PC-9 (cell line): Measurements from ENCODE around the gene OR9Q1. TPM values are rescaled to one million over a fixed set of nuclear protein-coding genes. Genes with fewer than 3 reads are reported as not detected.
A peak's percentile ranks its signal among the peaks of the same experiment; 100 is the strongest.

ENCODE experiments used
- BruUV-seq: library from RNA; stranded (reverse); fragments of 400-500 nt; replicated peaks from 2 replicates; lab custom pipeline; 2021; lab: Mats Ljungman, UMichigan
- CTCF ChIA-PET: fragments of 300-600 bp; sonication (Branson Sonifier 250); formaldehyde crosslinking; loops from one replicate; lab custom pipeline; 2022; ENCODE audit warnings: antibody characterized with exemption; lab: Charles Lee
- POLR2A ChIA-PET: fragments of 300-600 bp; sonication (Branson Sonifier 250); formaldehyde crosslinking; loops from one replicate; lab custom pipeline; 2022; ENCODE audit warnings: antibody characterized with exemption; ENCODE audit not compliant: unreplicated experiment; lab: Charles Lee
- DNase-seq, 2 experiments: peaks; one replicate each; pipeline versions ENCODE4 v3.0.0 to v3.0.0-alpha.2; 2015 to 2022; ENCODE audit warnings: mixed read lengths in 1 of 2
- H2AFZ ChIP-seq: fragments of 200-600 bp; sonication (generic); 2 replicates; pipeline ENCODE4 v1.8.1; 2017; ENCODE audit warnings: antibody characterized with exemption
- H3F3A ChIP-seq: fragments of 200-600 bp; sonication (generic); 2 replicates; pipeline ENCODE4 v1.8.1; 2017; ENCODE audit warnings: antibody characterized with exemption, mild to moderate bottlenecking, low read depth; ENCODE audit not compliant: insufficient read depth
- H3K27ac ChIP-seq: fragments of 200-600 bp; sonication (generic); 2 replicates; pipeline ENCODE4 v1.6.1; 2016; ENCODE audit warnings: mixed run types
- H3K27me3 ChIP-seq: fragments of 200-600 bp; sonication (generic); 2 replicates; pipeline ENCODE4 v1.6.1; 2016; ENCODE audit warnings: low read depth, mixed run types; ENCODE audit not compliant: insufficient read depth
- H3K36me3 ChIP-seq: fragments of 200-600 bp; sonication (generic); 2 replicates; pipeline ENCODE4 v1.6.1; 2016; ENCODE audit warnings: low read depth, mixed run types
- H3K4me1 ChIP-seq: fragments of 200-600 bp; sonication (generic); replicated peaks from 2 replicates; pipeline ENCODE4 v1.6.1; 2016; ENCODE audit warnings: mixed run types; ENCODE audit not compliant: insufficient read depth
- H3K4me2 ChIP-seq: fragments of 200-600 bp; sonication (generic); 2 replicates; pipeline ENCODE4 v1.6.1; 2017; ENCODE audit warnings: mixed run types
- H3K4me3 ChIP-seq: fragments of 200-600 bp; sonication (generic); 2 replicates; pipeline ENCODE4 v1.6.1; 2016; ENCODE audit warnings: mixed run types
- H3K79me2 ChIP-seq: fragments of 200-600 bp; sonication (generic); 2 replicates; pipeline ENCODE4 v1.6.1; 2017; ENCODE audit warnings: low read depth, mixed run types
- H3K9me2 ChIP-seq: fragments of 200-600 bp; sonication (generic); 2 replicates; pipeline ENCODE4 v1.8.1; 2017; ENCODE audit warnings: mild to moderate bottlenecking; ENCODE audit not compliant: insufficient read depth
- H3K9me3 ChIP-seq: fragments of 200-600 bp; sonication (generic); 2 replicates; pipeline ENCODE4 v1.8.1; 2016; ENCODE audit warnings: low read depth; ENCODE audit not compliant: insufficient read depth
- H4K20me1 ChIP-seq: fragments of 200-600 bp; sonication (generic); 2 replicates; pipeline ENCODE4 v1.8.1; 2017; ENCODE audit not compliant: insufficient read depth
- CTCF ChIP-seq: fragments of 200-600 bp; sonication (generic); conservative IDR thresholded peaks from 2 replicates; pipeline ENCODE4 v1.6.1; 2017; ENCODE audit warnings: mixed run types, antibody characterized with exemption, mild to moderate bottlenecking, moderate library complexity
- EZH2 ChIP-seq: fragments of 200-600 bp; sonication (generic); IDR thresholded peaks from 2 replicates; pipeline ENCODE4 v1.8.0; 2017; ENCODE audit warnings: antibody characterized with exemption, low read depth
- intact Hi-C: fragments of 100-400 bp; cut with micrococcal nuclease; formaldehyde crosslinking; loops from one replicate; pipeline ENCODE4 v1.10.0; 2022; ENCODE audit not compliant: unreplicated experiment
- total RNA-seq: library from RNA; stranded (reverse); gene quantifications from 2 replicates; pipeline ENCODE4 v1.2.3, GENCODE V29; 2021

The OR9Q1 gene
- total RNA-seq, 1 experiment from 2014 or later = not detected

DNA sequence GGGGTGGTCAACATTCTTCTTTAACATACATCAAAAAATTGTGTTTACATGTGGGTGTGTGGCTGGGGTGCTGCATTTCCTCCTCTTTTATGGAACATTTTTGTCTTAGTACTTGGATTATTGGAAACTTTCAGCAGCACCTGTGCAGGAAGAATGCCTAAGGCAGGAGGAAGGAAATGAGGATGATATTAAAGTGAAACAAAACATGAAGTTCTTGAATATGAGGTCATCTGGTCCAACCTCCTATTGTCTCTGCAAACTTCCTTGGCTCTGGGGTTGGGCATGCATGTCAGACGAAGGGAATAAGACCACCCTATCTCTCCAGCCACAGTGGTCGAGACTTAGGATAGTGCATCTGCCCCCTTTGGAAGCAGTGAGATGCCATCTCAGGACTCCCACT lies 20.6 kb upstream of the OR9Q1 start:
- H3K27me3 ChIP-seq = peaks cover 8% of the 10 kb centered on the region; the same call in 1 of the 2 replicates
- H3K27ac ChIP-seq = no peak overlapping the region
- no peak for DNase-seq
- no peaks in the 10 kb centered on the region for H3K36me3 ChIP-seq
- H3K4me2 ChIP-seq = no peak overlapping the region
- ChIA-PET CTCF (no interaction called here), POLR2A (no interaction called here)
- no TSS peak for BruUV-seq
- no peak overlapping the region for H2AFZ ChIP-seq
- no peaks in the 10 kb centered on the region for H3K9me3 ChIP-seq
- no peaks in the 10 kb centered on the region for H3F3A ChIP-seq
- no peaks in the 10 kb centered on the region for H3K4me1 ChIP-seq
- H3K79me2 ChIP-seq = no peaks in the 10 kb centered on the region
- TF ChIP-seq EZH2 (no peak), CTCF (no peak)
- no peaks in the 10 kb centered on the region for H4K20me1 ChIP-seq
- no peak overlapping the region for H3K4me3 ChIP-seq
- H3K9me2 ChIP-seq = no peaks in the 10 kb centered on the region
- intact Hi-C loops = no loop called here

- Histone ChIP-seq H4K20me1 (no peaks in the 10 kb centered on the region), H3K4me1 (no peaks in the 10 kb centered on the region), H2AFZ (no peak overlapping the region), H3K79me2 (no peaks in the 10 kb centered on the region), H3K27ac (no peak overlapping the region), H3K27me3 (peaks cover 8% of the 10 kb centered on the region; the same call in 1 of the 2 replicates), H3F3A (no peaks in the 10 kb centered on the region), H3K4me3 (no peak overlapping the region), H3K9me3 (no peaks in the 10 kb centered on the region), H3K9me2 (no peaks in the 10 kb centered on the region), H3K36me3 (no peaks in the 10 kb centered on the region), H3K4me2 (no peak overlapping the region)
- no TSS peak for BruUV-seq
- TF ChIP-seq EZH2 = no peak
- no peak for TF ChIP-seq CTCF
- intact Hi-C loops = no loop called here
- CTCF ChIA-PET = no interaction called here
- no peak for DNase-seq
- POLR2A ChIA-PET = no interaction called here
These were observed 20.1 kb upstream of the OR9Q1 start for GRCh38 chr11:58003591-58003990.

GRCh38 chr11:58004664-58005063 lies 19.0 kb upstream of the OR9Q1 start:
- intact Hi-C loops = no loop called here
- peaks cover 8% of the 10 kb centered on the region; the same call in 1 of the 2 replicates for H3K27me3 ChIP-seq

More at GRCh38 chr11:58004664-58005063, 19.0 kb upstream of the OR9Q1 start:
- Histone ChIP-seq H3K27ac (no peak overlapping the region), H3K79me2 (no peaks in the 10 kb centered on the region), H2AFZ (0 out of 2 replicates have a peak overlapping the region, but pooled peaks have one; percentile 41), H3K36me3 (no peaks in the 10 kb centered on the region), H3F3A (no peaks in the 10 kb centered on the region), H3K4me1 (no peaks in the 10 kb centered on the region), H3K9me2 (no peaks in the 10 kb centered on the region), H4K20me1 (no peaks in the 10 kb centered on the region), H3K9me3 (no peaks in the 10 kb centered on the region), H3K4me3 (no peak overlapping the region), H3K4me2 (no peak overlapping the region)
- no TSS peak for BruUV-seq
- CTCF ChIA-PET = no interaction called here
- no peak for DNase-seq
- POLR2A ChIA-PET = no interaction called here
- TF ChIP-seq CTCF (no peak), EZH2 (no peak)
